Tibial nerve (tissue), 4 donors: ENCODE measurements around the gene ZFYVE28. TPM values are rescaled to one million over a fixed set of nuclear protein-coding genes. Genes with fewer than 3 reads are reported as not detected.
A peak's percentile ranks its signal among the peaks of the same experiment; 100 is the strongest.

ENCODE experiments used
- DNase-seq, 2 donors: peaks; one replicate each; pipeline ENCODE4 v3.0.0-alpha.2; 2019; ENCODE audit warnings: low spot score in 2 of 2
- H3K27ac ChIP-seq, 4 donors: fragments of 200-600 bp; sonication (generic) in 3 of 4; one replicate each; pipeline ENCODE4 v1.5.1; 2017 to 2019; ENCODE audit warnings: mild to moderate bottlenecking in 1 of 4
- H3K27me3 ChIP-seq, 2 donors: fragments of 200-600 bp; sonication (generic) in 1 of 2; one replicate each; pipeline versions ENCODE4 v1.5.1 to v1.6.0; 2017 to 2019
- H3K36me3 ChIP-seq, 3 donors: fragments of 200-600 bp; sonication (generic); one replicate each; pipeline ENCODE4 v1.5.1; 2018 to 2019
- H3K4me1 ChIP-seq, 4 donors: fragments of 200-600 bp; sonication (generic) in 3 of 4; one replicate each; pipeline ENCODE4 v1.5.1; 2017 to 2019
- H3K4me3 ChIP-seq, 4 donors: fragments of 200-600 bp; sonication (generic) in 3 of 4; one replicate each; pipeline ENCODE4 v1.5.1; 2017 to 2019; ENCODE audit warnings: mild to moderate bottlenecking in 1 of 4, moderate library complexity in 1 of 4
- H3K9me3 ChIP-seq, 4 donors: fragments of 200-600 bp; sonication (generic) in 3 of 4; one replicate each; pipeline ENCODE4 v1.5.1; 2017 to 2019
- CTCF ChIP-seq, 5 experiments: fragments of 200-600 bp in 3 of 5; fragments of 450-650 bp in 2 of 5; sonication (generic) in 3 of 5; IDR thresholded peaks; one replicate each; pipeline ENCODE4 v1.5.1; 2016 to 2019; ENCODE audit warnings: antibody characterized with exemption in 5 of 5, mild to moderate bottlenecking in 3 of 5, moderate library complexity in 2 of 5
- EP300 ChIP-seq, 2 donors: sonication (generic); formaldehyde crosslinking; IDR thresholded peaks; one replicate each; pipeline ENCODE4 v1.6.1; 2017; ENCODE audit warnings: antibody characterized with exemption in 2 of 2, mild to moderate bottlenecking in 1 of 2
- POLR2A ChIP-seq, 2 donors: fragments of 450-650 bp; IDR thresholded peaks; one replicate each; pipeline ENCODE4 v1.6.1; 2017; ENCODE audit warnings: antibody characterized with exemption in 2 of 2, mild to moderate bottlenecking in 2 of 2, moderate library complexity in 2 of 2
- WGBS, 2 donors: methylation state at CpG; one replicate each; pipeline ENCODE4 v1.1.5; 2018; 5-methylcytosine and 5-hydroxymethylcytosine counted together
- total RNA-seq, 4 donors: library from RNA; depleted of rRNA; stranded (reverse); fragments of >200 nt; gene quantifications; one replicate each; pipeline ENCODE4 v1.1.0, GENCODE V29; 2016

The ZFYVE28 gene
- total RNA-seq, 4 donors from 2014 or later: 16.2 to 44.4 (median 26.5) TPM

DNA sequence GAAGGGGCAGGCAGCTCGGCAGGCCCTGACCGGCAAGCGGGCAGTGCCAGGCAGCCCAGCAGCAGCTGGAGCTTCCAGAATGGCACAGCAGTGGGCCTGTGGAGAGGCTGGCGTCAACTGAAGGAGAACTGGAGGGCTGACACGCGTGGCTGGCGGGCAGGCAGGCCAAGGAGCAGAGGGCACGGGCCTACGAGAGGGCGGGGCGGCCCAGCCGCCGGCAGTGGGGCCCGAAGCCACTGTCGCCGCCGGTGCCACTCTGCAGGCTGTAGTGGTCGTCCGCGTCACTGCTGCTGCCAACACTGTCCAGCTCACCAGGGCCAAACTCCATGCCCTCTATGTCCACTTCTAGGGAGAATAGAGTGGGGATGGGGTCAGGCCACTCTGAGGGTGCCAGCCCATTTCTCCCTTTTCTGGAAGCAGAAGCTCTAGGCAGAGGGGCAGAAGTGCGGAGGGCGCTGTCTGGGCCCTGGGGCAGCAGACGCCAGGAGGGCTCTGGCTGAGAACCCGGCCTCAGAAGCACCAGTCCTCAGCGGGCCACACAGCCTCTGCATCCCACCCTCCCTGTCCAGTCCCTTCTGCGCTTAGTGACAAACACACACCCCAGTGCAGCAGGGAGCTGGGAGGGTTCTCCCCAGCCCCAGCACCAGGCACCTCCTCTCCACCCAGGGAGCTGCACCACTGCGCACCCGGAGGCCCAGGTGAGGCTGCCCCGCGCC, 167.9 kb downstream of the ZFYVE28 start:
- Histone ChIP-seq H3K4me1 (peaks cover 0 to 39% (median 14%) of the 10 kb centered on the region in 4 donors), H3K27ac (no peak overlapping the region), H3K36me3 (peaks cover 4 to 87% (median 16%) of the 10 kb centered on the region in 3 donors), H3K27me3 (no peaks in the 10 kb centered on the region), H3K9me3 (no peaks in the 10 kb centered on the region), H3K4me3 (no peak overlapping the region)
- WGBS, 2 donors: 75 to 85% methylated on average over 16 to 23 of the region's 30 CpGs
- peak in 1 of 2 donors; percentile 2 for DNase-seq
- TF ChIP-seq POLR2A (IDR thresholded peaks at IDR 0.05) (no peak), CTCF (IDR thresholded peaks at IDR 0.05) (no peak), EP300 (IDR thresholded peaks at IDR 0.05) (no peak)

GRCh38 chr4:2249526-2250356, 168.7 kb downstream of the ZFYVE28 start:
- TF ChIP-seq EP300 (IDR thresholded peaks at IDR 0.05) (no peak), POLR2A (IDR thresholded peaks at IDR 0.05) (no peak)
- WGBS, 2 donors: 80 to 86% methylated on average over 22 to 26 of the region's 26 CpGs

GRCh38 chr4:2248821-2249261, 169.6 kb downstream of the ZFYVE28 start:
- 50 to 64% methylated on average over 1 to 10 of the region's 10 CpGs for WGBS, 2 donors
- Histone ChIP-seq H3K27me3 (no peaks in the 10 kb centered on the region), H3K27ac (peak overlapping the region in 2 of 4 donors; percentile 4 to 5), H3K9me3 (no peaks in the 10 kb centered on the region), H3K4me1 (peaks cover 0 to 42% (median 24%) of the 10 kb centered on the region in 4 donors), H3K4me3 (no peak overlapping the region), H3K36me3 (peaks cover 4 to 72% (median 16%) of the 10 kb centered on the region in 3 donors)
- TF ChIP-seq CTCF (IDR thresholded peaks at IDR 0.05): no peak
- TF ChIP-seq POLR2A (IDR thresholded peaks at IDR 0.05): no peak
- no peak for TF ChIP-seq EP300 (IDR thresholded peaks at IDR 0.05)
- peak in 1 of 2 donors; percentile 11 for DNase-seq

More at GRCh38 chr4:2249526-2250356, 168.7 kb downstream of the ZFYVE28 start:
- Histone ChIP-seq H3K9me3 (no peaks in the 10 kb centered on the region), H3K27me3 (no peaks in the 10 kb centered on the region), H3K4me1 (peaks cover 0 to 39% (median 16%) of the 10 kb centered on the region in 4 donors), H3K27ac (no peak overlapping the region), H3K4me3 (no peak overlapping the region), H3K36me3 (peaks cover 4 to 81% (median 16%) of the 10 kb centered on the region in 3 donors)
- DNase-seq: no peak

GRCh38 chr4:2248044-2248780, 170.2 kb downstream of the ZFYVE28 start:
- Histone ChIP-seq H3K4me3 (no peak overlapping the region), H3K4me1 (peaks cover 0 to 42% (median 22%) of the 10 kb centered on the region in 4 donors), H3K9me3 (no peaks in the 10 kb centered on the region), H3K27me3 (no peaks in the 10 kb centered on the region), H3K36me3 (peaks cover 4 to 66% (median 11%) of the 10 kb centered on the region in 3 donors), H3K27ac (peak overlapping the region in 2 of 4 donors; percentile 4 to 42)
- WGBS, 2 donors: 70 to 76% methylated on average over 17 to 20 of the region's 21 CpGs
- no peak for DNase-seq
- TF ChIP-seq EP300 (IDR thresholded peaks at IDR 0.05) (no peak), CTCF (IDR thresholded peaks at IDR 0.05) (no peak), POLR2A (IDR thresholded peaks at IDR 0.05) (no peak)
